ENCODE data around the gene TPRG1L.

The TPRG1L gene

DNA sequence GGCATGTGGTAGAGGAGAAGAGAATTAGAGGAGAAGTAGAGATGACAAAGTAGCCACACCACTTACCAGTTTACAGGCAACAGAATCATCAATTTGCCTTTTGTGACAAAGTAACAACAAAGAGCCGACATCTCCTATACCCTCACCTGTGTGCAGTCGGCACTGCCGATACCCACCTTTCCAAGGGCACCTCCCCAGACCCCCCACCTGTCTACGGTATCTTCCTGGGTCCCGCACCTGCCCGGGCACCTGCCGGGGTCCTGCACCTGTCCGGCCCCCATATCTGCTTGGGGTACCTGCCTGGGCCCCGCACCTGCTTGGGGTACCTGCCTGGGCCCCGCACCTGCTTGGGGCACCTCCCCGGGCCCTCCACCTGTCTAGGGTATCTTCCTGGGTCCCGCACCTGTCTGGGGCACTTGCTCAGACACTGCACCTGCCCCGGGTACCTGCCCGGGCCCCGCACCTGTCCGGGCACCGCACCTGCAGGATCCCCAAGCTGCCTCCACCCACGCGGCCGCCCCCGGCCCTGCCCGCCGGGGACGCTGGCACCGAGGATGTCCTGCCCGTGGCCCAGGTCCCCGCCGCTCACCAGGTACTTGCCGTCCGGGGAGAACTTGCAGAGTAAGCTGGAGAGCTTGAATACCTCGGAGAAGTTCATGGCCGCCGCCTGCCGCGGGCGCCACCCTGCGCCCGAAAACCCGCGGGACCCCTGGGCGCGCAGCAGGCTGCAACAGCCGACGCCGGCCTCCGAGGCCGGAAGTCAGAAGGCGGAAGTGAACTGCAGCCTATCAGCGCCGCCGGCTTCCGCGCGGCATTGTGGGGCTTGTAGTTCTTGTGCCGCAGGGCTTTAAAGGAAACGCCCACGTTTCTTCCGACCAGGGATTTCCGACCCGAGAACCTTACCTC lies 24.8 kb downstream of the TPRG1L start, which contains the start of gene WRAP73:
WRAP73 (minus strand) TSS at position 762 of the 906 bp plus-strand sequence; CDS start at position 658, 104 bp downstream.
- DNase-seq, result peak; percentile 94

- no peak for DNase-seq
Measured at GRCh38 chr1:3650248-3651025, 25.6 kb downstream of the TPRG1L start.

GRCh38 chr1:3651026-3651929 lies 26.5 kb downstream of the TPRG1L start:
- peak; percentile 15 for DNase-seq

DNA sequence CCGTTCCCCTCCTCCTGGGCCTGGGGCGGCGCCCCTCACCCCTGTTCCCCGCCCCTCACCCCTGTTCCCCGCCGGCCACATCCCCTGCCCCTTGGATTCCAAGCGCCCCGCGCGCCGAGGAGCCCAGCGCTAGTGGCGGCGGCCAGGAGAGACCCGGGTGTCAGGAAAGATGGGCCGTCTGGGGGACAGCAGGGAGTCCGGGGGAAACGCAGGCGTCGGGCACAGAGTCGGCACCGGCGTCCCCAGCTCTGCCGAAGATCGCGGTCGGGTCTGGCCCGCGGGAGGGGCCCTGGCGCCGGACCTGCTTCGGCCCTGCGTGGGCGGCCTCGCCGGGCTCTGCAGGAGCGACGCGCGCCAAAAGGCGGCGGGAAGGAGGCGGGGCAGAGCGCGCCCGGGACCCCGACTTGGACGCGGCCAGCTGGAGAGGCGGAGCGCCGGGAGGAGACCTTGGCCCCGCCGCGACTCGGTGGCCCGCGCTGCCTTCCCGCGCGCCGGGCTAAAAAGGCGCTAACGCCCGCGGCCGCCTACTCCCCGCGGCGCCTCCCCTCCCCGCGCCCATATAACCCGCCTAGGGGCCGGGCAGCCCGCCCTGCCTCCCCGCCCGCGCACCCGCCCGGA lies 27.2 kb downstream of the TPRG1L start, which contains the start of gene TP73:
TP73 (plus strand) TSS at position 587 of the 618 bp plus-strand sequence. CDS start 29,850 bp downstream, outside the sequence.
- DNase-seq, result peak; percentile 20

GRCh38 chr1:3652548-3653285 lies 27.9 kb downstream of the TPRG1L start:
- peak; percentile 16 for DNase-seq

- no peak for DNase-seq
Measured at GRCh38 chr1:3653286-3653618, 28.4 kb downstream of the TPRG1L start.

- no peak for DNase-seq
Measured at GRCh38 chr1:3654549-3655281, 29.9 kb downstream of the TPRG1L start.

GRCh38 chr1:3656450-3657095 lies 31.8 kb downstream of the TPRG1L start:
- peak; percentile 27 for DNase-seq

GRCh38 chr1:3657096-3657475 lies 32.3 kb downstream of the TPRG1L start:
- no peak for DNase-seq

DNA sequence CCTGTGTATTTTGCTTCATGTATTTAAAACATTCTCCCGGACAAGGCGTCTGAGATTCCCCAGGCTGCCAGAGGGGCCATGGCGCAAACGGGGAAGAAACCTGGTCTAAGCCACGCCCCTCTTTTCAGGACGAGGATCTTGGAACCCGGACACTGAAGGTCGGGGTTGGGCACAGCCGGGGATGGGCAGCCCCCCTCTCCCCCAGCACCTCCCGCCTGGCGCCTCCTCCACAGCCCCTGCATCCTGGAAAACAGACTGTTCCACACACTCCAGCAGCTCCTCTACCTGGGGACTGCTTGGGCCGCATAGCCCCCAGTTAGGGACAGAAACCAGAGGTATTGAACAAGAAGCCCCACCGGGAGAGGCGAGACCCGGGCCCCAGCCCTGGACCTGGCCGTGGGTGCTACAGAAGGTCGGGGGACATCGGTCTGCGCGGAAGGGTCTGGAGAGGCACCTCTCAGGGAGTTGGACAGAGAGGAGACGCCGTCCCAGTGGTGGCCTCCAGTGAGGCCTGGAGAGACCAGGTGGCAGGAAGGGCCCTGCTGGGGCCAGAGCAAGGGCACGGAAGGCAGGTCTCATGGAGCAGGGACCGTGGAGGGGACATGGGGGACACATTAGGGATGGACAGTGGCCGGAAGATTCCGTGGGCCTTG lies 32.9 kb downstream of the TPRG1L start:
- no peak for DNase-seq

- DNase-seq, result no peak
Measured at GRCh38 chr1:3658231-3658615, 33.4 kb downstream of the TPRG1L start.

DNA sequence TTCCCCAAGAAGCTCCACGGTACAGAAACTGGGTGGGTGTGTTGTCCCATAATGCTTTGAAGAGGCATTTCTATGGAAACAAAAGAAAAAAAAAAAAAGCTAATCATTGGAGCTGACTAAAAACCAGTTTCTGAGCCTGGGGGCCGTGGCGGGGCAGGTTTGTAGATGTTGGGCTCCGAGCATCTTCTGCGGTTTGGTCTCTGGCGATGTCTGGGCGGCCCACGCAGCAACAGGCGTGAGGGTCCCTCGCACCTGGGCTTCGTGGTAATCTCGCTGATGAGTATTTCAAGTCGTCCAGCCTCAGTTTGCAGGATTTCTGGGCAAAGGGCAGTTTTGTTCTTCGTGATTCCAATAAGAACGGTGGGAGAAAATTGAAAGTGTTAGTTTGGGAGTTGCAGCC lies 34.3 kb downstream of the TPRG1L start:
- DNase-seq, result no peak

GRCh38 chr1:3660704-3661103 lies 35.9 kb downstream of the TPRG1L start:
- no peak for DNase-seq

GRCh38 chr1:3661631-3662030 lies 36.8 kb downstream of the TPRG1L start:
- no peak for DNase-seq

- no peak for DNase-seq
Measured at GRCh38 chr1:3662080-3662671, 37.4 kb downstream of the TPRG1L start.

DNA sequence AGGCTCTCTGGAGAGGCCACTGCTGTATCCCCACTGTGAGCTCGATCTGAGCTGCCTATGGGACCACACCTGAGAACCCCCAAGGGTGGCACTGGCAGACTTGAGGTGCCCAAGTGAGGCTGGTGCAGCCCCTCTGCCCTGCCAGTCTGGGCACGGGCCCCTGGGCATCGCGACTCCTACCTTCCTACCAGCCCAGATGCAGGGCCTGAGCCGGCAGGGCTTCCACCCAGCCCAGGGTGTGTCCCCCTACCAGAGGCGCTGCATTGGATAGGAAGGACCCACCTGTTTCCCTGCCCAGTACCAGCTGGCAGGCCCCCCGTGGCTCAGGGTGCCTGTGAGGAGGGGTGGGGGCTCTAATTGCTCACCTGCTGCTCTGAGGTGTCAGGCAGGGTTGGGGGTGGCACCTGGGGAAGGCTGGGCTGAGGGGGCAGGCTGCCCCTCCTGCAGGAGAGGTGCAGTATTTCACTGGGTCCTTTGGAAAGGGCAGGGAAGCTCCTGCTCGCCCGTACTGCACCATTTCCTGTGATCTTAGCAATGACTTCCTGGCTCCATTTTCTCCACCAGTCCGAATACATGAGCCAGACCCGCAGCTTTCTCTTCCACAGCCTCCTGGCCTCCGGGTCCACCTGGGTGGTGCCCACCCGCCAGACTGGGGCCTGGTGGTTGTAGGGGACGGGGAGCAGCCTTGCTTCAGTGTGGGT lies 39.3 kb downstream of the TPRG1L start:
- DNase-seq, result no peak

- no peak for DNase-seq
Measured at GRCh38 chr1:3664700-3665375, 40.0 kb downstream of the TPRG1L start.

- DNase-seq, result no peak
Measured at GRCh38 chr1:3668148-3668547, 43.3 kb downstream of the TPRG1L start.

Data from stimulated activated CD4-positive, alpha-beta T cell treated with anti-CD3 and anti-CD28 coated beads, Interleukin-15, amount 100 ng/mL, for 24 hours (primary cell).